GM12873 (cell line): ENCODE measurements around the gene ORM2.
"Not testable (repeated sequence)": the region's sequence is repeated elsewhere in the genome, so short reads cannot be mapped to it uniquely, and the experiment has no call there.

Source experiments
- CTCF ChIP-seq: IDR thresholded peaks from 2 replicates; pipeline ENCODE4 v1.5.1; 2012; ENCODE audit warnings: low read depth, mild to moderate bottlenecking, moderate library complexity, low read length, control low read depth; ENCODE audit not compliant: insufficient read depth; ENCODE audit errors: missing control alignments

ORM2 gene

DNA sequence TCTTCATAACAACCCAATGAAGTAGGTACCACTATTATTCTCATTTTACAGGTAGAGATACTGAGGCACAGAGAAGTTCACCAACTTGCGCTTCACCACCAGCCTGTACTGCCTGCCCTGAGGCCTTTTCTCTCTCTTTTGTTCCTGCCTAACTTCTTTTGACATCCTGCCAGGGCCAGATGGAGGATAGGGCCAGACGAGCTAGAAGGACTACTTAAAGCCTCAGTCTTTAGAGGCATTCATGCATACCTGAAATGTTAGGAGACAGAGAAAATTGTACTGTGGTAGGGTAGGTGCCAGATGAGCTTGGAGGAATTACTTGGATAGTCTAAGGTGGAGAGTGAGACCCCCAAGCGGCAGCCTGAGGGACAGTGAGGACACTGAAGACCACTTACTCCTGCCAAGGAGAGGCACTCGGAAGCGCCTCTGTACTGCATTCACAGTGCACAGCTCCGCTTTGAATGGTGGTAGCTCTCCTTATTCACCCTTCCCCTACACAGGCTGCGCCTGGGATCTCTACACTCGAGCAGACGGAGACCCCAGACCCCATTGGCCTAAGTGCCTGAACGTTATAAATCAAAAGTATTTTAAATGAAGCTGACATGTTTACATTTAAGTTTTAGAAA is 13.0 kb upstream of the ORM2 start:
- TF ChIP-seq CTCF = no peak

GRCh38 chr9:114317665-114318357 is 11.9 kb upstream of the ORM2 start:
- TF ChIP-seq CTCF = no peak

DNA sequence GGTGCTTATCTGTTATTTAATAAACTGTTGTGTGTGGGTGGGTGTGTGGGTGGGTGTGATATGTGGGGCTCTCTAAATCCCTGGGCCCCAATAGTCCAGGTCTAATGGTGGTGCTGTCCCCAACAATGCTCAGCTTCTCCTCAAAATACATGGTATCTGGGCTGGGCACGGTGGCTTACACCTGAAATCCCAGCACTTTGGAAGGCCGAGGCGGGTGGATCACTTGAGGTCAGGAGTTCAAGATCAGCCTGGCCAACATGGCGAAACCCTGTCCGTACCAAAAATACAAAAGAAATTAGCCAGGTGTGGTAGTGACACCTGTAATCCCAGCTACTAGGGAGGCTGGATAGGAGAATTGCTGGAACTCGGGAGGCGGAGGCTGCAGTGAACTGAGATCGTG is 11.3 kb upstream of the ORM2 start:
- TF ChIP-seq CTCF = no peak

- TF ChIP-seq CTCF = no peak
Observed at GRCh38 chr9:114319147-114319546, 10.5 kb upstream of the ORM2 start.

- no peak for TF ChIP-seq CTCF
Observed at GRCh38 chr9:114321759-114322158, 7.9 kb upstream of the ORM2 start.

DNA sequence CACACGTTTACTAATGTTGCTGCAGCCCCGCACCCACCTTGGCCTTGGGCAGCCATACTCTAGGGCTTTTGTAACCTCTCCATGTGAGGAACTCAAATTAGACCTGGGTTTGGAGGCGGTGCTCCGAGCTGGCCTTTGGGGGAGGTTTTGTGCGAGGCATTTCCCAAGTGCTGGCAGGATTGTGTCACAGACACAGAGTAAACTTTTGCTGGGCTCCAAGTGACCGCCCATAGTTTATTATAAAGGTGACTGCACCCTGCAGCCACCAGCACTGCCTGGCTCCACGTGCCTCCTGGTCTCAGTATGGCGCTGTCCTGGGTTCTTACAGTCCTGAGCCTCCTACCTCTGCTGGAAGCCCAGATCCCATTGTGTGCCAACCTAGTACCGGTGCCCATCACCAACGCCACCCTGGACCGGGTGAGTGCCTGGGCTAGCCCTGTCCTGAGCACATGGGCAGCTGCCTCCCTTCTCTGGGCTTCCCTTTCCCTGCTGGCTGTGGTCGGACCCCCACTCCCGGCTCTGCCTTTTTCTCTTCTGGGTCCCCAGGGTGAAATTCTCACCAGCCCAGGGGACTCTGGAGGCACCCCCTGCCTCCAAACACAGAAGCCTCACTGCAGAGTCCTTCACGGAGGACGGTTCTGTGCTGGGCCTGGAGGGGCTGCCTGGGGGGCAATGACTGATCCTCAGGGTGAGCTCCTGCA is 6.7 kb upstream of the ORM2 start, which contains the start of gene ORM1:
TSS of gene ORM1 (plus strand) at position 268 of the 701 bp plus-strand sequence. CDS start at position 304, 36 bp downstream.
- not testable (repeated sequence) for TF ChIP-seq CTCF

- TF ChIP-seq CTCF = no peak
Observed at GRCh38 chr9:114324492-114324891, 5.2 kb upstream of the ORM2 start.
